Adrenal gland (tissue), 12 donors: ENCODE measurements around the gene SQOR. TPM values are rescaled to one million over a fixed set of nuclear protein-coding genes. Genes with fewer than 3 reads are reported as not detected.

Experiments
- DNase-seq, 7 donors: peaks; one replicate each; pipeline ENCODE4 v3.0.0-alpha.2; 2019 to 2020
- H3K27ac ChIP-seq, 5 donors: fragments of 200-600 bp; sonication (generic) in 4 of 5; 1 replicate in 3 of 5; 2 replicates in 2 of 5; pipeline versions ENCODE4 v1.5.1 to v1.8.0; 2016 to 2020; ENCODE audit warnings: mild to moderate bottlenecking in 1 of 5
- H3K27me3 ChIP-seq: fragments of 200-600 bp; 2 replicates; pipeline ENCODE4 v1.8.0; 2021
- H3K36me3 ChIP-seq, 2 donors: fragments of 200-600 bp; replicated peaks in 1 of 2; 1 replicate in 1 of 2; 2 replicates in 1 of 2; pipeline versions ENCODE4 v1.5.1 to v1.8.0; 2018 to 2022
- H3K4me1 ChIP-seq, 2 donors: fragments of 200-600 bp; replicated peaks in 1 of 2; 1 replicate in 1 of 2; 2 replicates in 1 of 2; pipeline versions ENCODE4 v1.5.1 to v1.8.0; 2018 to 2021
- H3K4me3 ChIP-seq, 4 donors: fragments of 200-600 bp; sonication (generic) in 3 of 4; one replicate each; pipeline ENCODE4 v1.5.1; 2016 to 2018
- H3K9me3 ChIP-seq, 3 donors: fragments of 200-600 bp; sonication (generic) in 1 of 3; replicated peaks in 1 of 3; 1 replicate in 2 of 3; 2 replicates in 1 of 3; pipeline versions ENCODE4 v1.5.1 to v1.8.0; 2016 to 2021
- POLR2A ChIP-seq, 2 donors: fragments of 450-650 bp; IDR thresholded peaks; one replicate each; pipeline ENCODE4 v1.6.1; 2017; ENCODE audit warnings: antibody characterized with exemption in 2 of 2, mild to moderate bottlenecking in 2 of 2, moderate library complexity in 1 of 2
- WGBS, 4 donors: extraction: QIAGEN DNeasy Blood & Tissue Kit in 2 of 4; methylation state at CpG; one replicate each; pipeline versions ENCODE4 v1.1.5 to v1.1.7; 2013 to 2017; 5-methylcytosine and 5-hydroxymethylcytosine counted together
- intact Hi-C, 2 donors: fragments of 100-400 bp; cut with DNase I; formaldehyde crosslinking; loops; one replicate each; pipeline versions ENCODE4 v1.14.1 to v1.15.0; 2022 to 2023
- polyA plus RNA-seq, 3 donors: library from polyadenylated mRNA; stranded (reverse); fragments of 200-250 nt in 2 of 3; fragments of 350-450 nt in 1 of 3; fragmentation: Illumina TruSeq in 1 of 3; extraction: RNeasy Lipid Tissue Mini Kit (QIAGEN cat#74804) in 1 of 3; gene quantifications; one replicate each; pipeline ENCODE4 v1.2.3, GENCODE V29; 2013 to 2014
- total RNA-seq, 9 donors: library from RNA; depleted of rRNA in 4 of 9; stranded (reverse); fragments of >200 nt in 4 of 9; fragments of 120-200 nt in 1 of 9; fragmentation: NEBNext Ultra II Directional in 1 of 9; extraction: Animal tissue kit (Norgen Biotek cat#: 25700) in 1 of 9; gene quantifications; one replicate each; pipeline versions ENCODE4 v1.1.0 to v1.2.4, GENCODE V29; 2013 to 2023
- TF ChIP-seq, protein P1 (sequence below), 6 experiments: fragments of 450-650 bp in 4 of 6; fragments of 200-600 bp in 2 of 6; sonication (generic) in 1 of 6; IDR thresholded peaks; 1 replicate in 5 of 6; 2 replicates in 1 of 6; pipeline versions ENCODE4 v1.5.1 to v1.8.0; 2016 to 2021; ENCODE audit warnings: antibody characterized with exemption in 6 of 6, mild to moderate bottlenecking in 2 of 6, moderate library complexity in 1 of 6
- donor health status: healthy with polysubstance abuse.
- donor health status: Bipolar disorder and iron deficiency.
- donor health status: DM: yes; HTN: yes; CAD: no.
- donor health status: DM: no; HTN: no; CAD: no.
- donor health status: DM: no; HTN: no; CAD: no.
- donor health status: DM: yes; HTN: yes; CAD: no.

SQOR gene
- total and polyA plus RNA-seq, 12 donors, result 2.9 to 92.7 (median 33.0) TPM

DNA sequence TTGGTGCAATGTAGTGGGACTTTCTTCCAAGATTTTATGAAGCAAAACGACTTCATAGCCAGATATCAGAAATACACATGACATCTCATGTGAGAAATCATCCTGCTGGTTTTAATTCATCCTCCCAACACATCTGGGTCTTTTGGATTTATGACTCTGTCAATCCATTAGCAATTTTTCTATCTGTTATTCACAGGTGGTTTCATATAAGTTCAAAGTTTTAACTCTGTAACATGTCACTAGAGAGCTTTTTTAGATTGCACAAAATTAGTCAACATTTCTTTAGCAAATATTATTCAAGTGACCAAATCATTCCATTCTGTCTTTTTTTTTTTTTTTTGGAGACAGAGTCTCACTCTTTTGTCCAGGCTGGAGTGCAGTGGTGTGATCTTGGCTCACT lies 30.4 kb downstream of the SQOR start:
- H3K27me3 ChIP-seq, result no peaks in the 10 kb centered on the region
- no peaks in the 10 kb centered on the region for H3K9me3 ChIP-seq
- WGBS, 4 donors, result 59 to 71% (median 65%) methylated on average over 1 of the region's 1 CpG
- intact Hi-C loops, result no loop called here
- DNase-seq, result no peak
- no peak overlapping the region for H3K27ac ChIP-seq
- H3K36me3 ChIP-seq, result peaks cover 0 to 17% of the 10 kb centered on the region in 2 donors
- TF ChIP-seq POLR2A (IDR thresholded peaks at IDR 0.05), result no peak
- TF ChIP-seq, protein P1, sequence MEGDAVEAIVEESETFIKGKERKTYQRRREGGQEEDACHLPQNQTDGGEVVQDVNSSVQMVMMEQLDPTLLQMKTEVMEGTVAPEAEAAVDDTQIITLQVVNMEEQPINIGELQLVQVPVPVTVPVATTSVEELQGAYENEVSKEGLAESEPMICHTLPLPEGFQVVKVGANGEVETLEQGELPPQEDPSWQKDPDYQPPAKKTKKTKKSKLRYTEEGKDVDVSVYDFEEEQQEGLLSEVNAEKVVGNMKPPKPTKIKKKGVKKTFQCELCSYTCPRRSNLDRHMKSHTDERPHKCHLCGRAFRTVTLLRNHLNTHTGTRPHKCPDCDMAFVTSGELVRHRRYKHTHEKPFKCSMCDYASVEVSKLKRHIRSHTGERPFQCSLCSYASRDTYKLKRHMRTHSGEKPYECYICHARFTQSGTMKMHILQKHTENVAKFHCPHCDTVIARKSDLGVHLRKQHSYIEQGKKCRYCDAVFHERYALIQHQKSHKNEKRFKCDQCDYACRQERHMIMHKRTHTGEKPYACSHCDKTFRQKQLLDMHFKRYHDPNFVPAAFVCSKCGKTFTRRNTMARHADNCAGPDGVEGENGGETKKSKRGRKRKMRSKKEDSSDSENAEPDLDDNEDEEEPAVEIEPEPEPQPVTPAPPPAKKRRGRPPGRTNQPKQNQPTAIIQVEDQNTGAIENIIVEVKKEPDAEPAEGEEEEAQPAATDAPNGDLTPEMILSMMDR (IDR thresholded peaks at IDR 0.05), result no peak
- no peak overlapping the region for H3K4me3 ChIP-seq
- peaks cover 0 to 2% of the 10 kb centered on the region in 2 donors for H3K4me1 ChIP-seq

DNA sequence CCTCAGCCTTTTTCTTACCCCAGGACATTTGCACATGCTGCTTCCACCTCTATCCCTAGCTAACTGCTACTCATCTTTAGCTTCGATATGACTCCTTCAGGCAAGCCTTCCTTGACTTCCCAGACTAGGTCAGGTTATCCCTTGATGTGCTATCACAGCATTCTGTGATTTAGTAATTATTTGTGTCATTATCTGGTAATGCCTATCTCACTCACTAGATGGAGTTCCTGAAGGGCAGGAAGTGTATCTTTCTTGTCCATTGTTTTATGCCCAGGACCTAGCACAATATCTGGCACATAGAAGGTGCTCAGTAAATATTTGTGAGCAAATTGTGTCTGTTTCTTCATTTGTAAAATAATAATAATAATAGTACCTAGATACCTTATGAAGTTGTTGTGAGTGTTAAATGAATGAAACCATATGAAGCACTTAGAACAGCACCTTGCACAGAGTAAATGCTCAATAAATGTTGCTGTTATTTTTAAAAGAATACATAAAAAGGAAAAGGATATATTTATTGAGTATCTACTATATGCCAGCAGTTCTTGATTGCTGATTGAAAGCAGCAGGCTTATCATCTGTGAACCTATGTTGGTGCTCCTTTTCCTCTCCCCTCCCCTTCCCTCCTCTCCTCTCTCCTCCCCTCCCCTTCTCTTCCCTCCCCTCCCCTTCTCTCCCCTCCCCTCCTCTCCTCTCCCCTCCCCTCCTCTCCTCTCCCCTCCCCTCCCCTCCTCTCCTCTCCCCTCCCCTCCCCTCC lies 31.5 kb downstream of the SQOR start:
- 90 to 95% (median 92%) methylated on average over 1 of the region's 1 CpG for WGBS, 4 donors
- Histone ChIP-seq H3K9me3 (no peaks in the 10 kb centered on the region), H3K27me3 (no peaks in the 10 kb centered on the region), H3K27ac (no peak overlapping the region), H3K4me3 (no peak overlapping the region), H3K4me1 (no peaks in the 10 kb centered on the region), H3K36me3 (peaks cover 0 to 17% of the 10 kb centered on the region in 2 donors)
- no peak for DNase-seq
- intact Hi-C loops, result no loop called here
- TF ChIP-seq, protein P1 (IDR thresholded peaks at IDR 0.05), result no peak
- TF ChIP-seq POLR2A (IDR thresholded peaks at IDR 0.05), result no peak

DNA sequence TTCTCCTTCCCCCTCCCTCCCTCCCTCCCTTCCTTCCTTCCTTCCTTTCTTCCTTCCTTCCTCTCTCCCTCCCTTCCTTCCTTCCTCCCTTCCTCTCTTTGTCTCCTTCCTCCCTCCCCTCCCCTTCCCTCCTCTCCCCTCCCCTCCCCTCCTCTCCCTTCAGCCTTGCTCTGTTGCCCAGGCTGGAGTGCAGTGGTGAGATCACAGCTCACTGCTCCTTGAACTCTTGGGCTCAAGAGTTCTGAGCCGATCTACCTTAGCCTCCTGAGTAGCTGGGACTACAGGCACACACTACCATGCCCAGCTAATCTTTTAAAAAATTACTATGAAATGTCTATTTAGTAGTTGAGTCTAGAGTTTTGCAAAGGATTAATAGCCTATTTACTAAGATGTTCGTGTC lies 32.2 kb downstream of the SQOR start:
- TF ChIP-seq POLR2A (IDR thresholded peaks at IDR 0.05), result no peak
- TF ChIP-seq, protein P1 (IDR thresholded peaks at IDR 0.05), result no peak
- H3K9me3 ChIP-seq, result no peaks in the 10 kb centered on the region
- no peak overlapping the region for H3K4me3 ChIP-seq
- no peaks in the 10 kb centered on the region for H3K27me3 ChIP-seq
- peaks cover 0 to 12% of the 10 kb centered on the region in 2 donors for H3K36me3 ChIP-seq
- 53 to 67% (median 60%) methylated on average over 2 of the region's 2 CpGs for WGBS, 4 donors
- intact Hi-C loops, result no loop called here
- no peaks in the 10 kb centered on the region for H3K4me1 ChIP-seq
- no peak for DNase-seq
- no peak overlapping the region for H3K27ac ChIP-seq

DNA sequence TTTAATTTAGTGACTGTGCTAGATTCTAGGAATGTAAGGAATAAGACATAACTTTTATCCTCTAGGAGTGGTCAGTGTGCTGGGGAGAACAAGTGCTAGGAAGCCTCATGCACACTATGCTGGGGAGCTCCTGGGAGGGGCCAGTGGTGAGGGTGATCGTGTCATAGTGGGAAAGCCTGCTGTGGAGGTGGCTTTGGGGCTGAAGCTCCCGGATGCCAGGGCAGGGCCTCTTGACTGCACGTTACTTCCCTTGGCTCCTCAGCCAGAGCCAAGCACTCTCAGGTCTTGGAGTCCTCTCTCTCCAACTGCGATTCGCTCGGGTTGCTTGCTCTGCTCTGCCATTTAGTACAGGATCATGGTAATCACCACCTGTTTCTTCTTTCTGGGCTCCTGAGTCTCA lies 33.6 kb downstream of the SQOR start:
- intact Hi-C loops, result no loop called here
- Histone ChIP-seq H3K27ac (no peak overlapping the region), H3K27me3 (no peaks in the 10 kb centered on the region), H3K9me3 (no peaks in the 10 kb centered on the region), H3K4me1 (no peaks in the 10 kb centered on the region), H3K36me3 (peaks cover 0 to 3% of the 10 kb centered on the region in 2 donors), H3K4me3 (no peak overlapping the region)
- TF ChIP-seq, protein P1 (IDR thresholded peaks at IDR 0.05), result no peak
- no peak for TF ChIP-seq POLR2A (IDR thresholded peaks at IDR 0.05)
- no peak for DNase-seq
- WGBS, 4 donors, result 82 to 96% (median 92%) methylated on average over 6 of the region's 6 CpGs
